Activated CD8-positive, alpha-beta T cell treated with anti-CD3 and anti-CD28 coated beads for 36 hours (primary cell): Measurements from ENCODE around the gene CCL2. TPM values are rescaled to one million over a fixed set of nuclear protein-coding genes. Genes with fewer than 3 reads are reported as not detected.

ENCODE experiments used
- ATAC-seq: fragments of 200-7000 bp; cut with Tn5 transposase; one replicate; pipeline ENCODE4 v1.10.0; 2021; ENCODE audit warnings: mild to moderate bottlenecking, moderate library complexity
- CTCF ChIA-PET: fragments of 350-600 bp; sonication (Branson Sonifier 250); formaldehyde crosslinking; loops from one replicate; lab custom pipeline; 2021; ENCODE audit warnings: antibody characterized with exemption; lab: Charles Lee
- POLR2A ChIA-PET: fragments of 350-600 bp; sonication (Branson Sonifier 250); formaldehyde crosslinking; loops from one replicate; lab custom pipeline; 2021; ENCODE audit warnings: antibody characterized with exemption; lab: Charles Lee
- DNase-seq: peaks from one replicate; pipeline ENCODE4 v3.0.0-alpha.2; 2020
- H3K27ac Mint-ChIP-seq: one replicate; pipeline ENCODE4 v1.8.0; 2021; ENCODE audit warnings: mild to moderate bottlenecking, mixed read lengths
- H3K27me3 Mint-ChIP-seq: one replicate; pipeline ENCODE4 v1.8.0; 2021; ENCODE audit warnings: mixed read lengths
- H3K36me3 Mint-ChIP-seq: one replicate; pipeline ENCODE4 v1.8.0; 2021; ENCODE audit warnings: low read depth, mixed read lengths
- H3K4me1 Mint-ChIP-seq: one replicate; pipeline ENCODE4 v1.8.0; 2021; ENCODE audit warnings: low read depth, mixed read lengths
- H3K4me3 Mint-ChIP-seq: one replicate; pipeline ENCODE4 v1.8.0; 2021; ENCODE audit warnings: mild to moderate bottlenecking, moderate library complexity, mixed read lengths
- H3K9me3 Mint-ChIP-seq: one replicate; pipeline ENCODE4 v1.8.0; 2021; ENCODE audit warnings: mixed read lengths
- CTCF ChIP-seq: fragments of 200-600 bp; IDR thresholded peaks from one replicate; pipeline ENCODE4 v1.8.0; 2022; ENCODE audit warnings: antibody characterized with exemption, mild to moderate bottlenecking
- intact Hi-C: fragments of 100-400 bp; cut with micrococcal nuclease; formaldehyde crosslinking; loops from one replicate; pipeline ENCODE4 v1.10.0; 2022
- total RNA-seq, 2 experiments: library from RNA; stranded (reverse); gene quantifications; one replicate each; pipeline ENCODE4 v1.2.3, GENCODE V29; 2021

The CCL2 gene
- total RNA-seq, 2 experiments from 2014 or later, result not detected

DNA sequence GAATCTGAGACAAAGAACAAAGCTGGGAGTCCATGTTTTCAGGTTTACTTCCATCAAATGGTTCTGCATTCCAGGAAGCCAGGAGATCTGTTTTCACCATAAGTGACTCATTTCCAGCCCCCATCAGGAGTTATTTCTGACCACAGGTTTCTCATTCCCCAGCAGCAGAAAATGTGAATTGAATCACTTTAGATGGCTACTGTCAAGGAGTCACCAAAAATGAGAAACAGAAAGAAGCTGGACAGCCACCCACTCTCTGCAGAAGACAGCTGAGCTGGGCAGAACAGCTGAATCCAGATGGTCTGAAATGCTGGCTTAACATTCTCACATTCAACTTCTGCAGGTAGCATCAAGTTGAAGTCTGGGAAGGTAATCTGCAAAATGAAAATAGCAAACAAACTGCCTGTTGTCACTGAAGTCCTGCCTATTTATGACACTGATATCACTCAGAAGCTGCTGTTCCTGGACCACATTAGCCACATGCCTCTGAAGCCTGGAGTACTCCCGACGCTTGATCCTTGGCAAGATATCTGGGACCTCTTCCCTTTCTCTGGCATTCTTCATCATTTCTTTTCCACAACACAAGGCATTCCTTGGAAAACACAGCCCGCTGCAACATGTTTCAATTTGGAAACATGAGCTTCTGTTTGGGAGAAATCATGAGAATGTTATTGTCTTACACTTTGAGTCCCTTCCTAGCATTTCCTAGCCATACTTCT lies 45.7 kb downstream of the CCL2 start:
- Mint-ChIP-seq H3K27me3 (peaks cover 20% of the 10 kb centered on the region), H3K4me1 (no peaks in the 10 kb centered on the region), H3K4me3 (no peak overlapping the region), H3K9me3 (no peaks in the 10 kb centered on the region), H3K36me3 (no peaks in the 10 kb centered on the region), H3K27ac (no peak overlapping the region)
- intact Hi-C loops, result no loop called here
- DNase-seq (no peak), ATAC-seq (no peak)
- no peak for TF ChIP-seq CTCF
- ChIA-PET POLR2A (no interaction called here), CTCF (interaction anchor here (1.3 to 1.9 kb wide), 3 partner anchors 21 to 100 kb away, joined by 3 to 6 read pairs (median 5); no protein-coding TSS in a partner anchor)

GRCh38 chr17:34301986-34302385 lies 46.9 kb downstream of the CCL2 start:
- ChIA-PET CTCF (interaction anchor here (1.3 to 1.9 kb wide), 2 partner anchors 20 to 60 kb away, joined by 3 to 5 read pairs; no protein-coding TSS in a partner anchor), POLR2A (no interaction called here)
- no peaks in the 10 kb centered on the region for H3K36me3 Mint-ChIP-seq
- no peaks in the 10 kb centered on the region for H3K9me3 Mint-ChIP-seq
- no peak for ATAC-seq
- no peak for TF ChIP-seq CTCF
- H3K27me3 Mint-ChIP-seq, result peaks cover 20% of the 10 kb centered on the region
- DNase-seq, result no peak
- H3K27ac Mint-ChIP-seq, result no peak overlapping the region
- intact Hi-C loops, result no loop called here
- H3K4me3 Mint-ChIP-seq, result no peak overlapping the region
- no peaks in the 10 kb centered on the region for H3K4me1 Mint-ChIP-seq

DNA sequence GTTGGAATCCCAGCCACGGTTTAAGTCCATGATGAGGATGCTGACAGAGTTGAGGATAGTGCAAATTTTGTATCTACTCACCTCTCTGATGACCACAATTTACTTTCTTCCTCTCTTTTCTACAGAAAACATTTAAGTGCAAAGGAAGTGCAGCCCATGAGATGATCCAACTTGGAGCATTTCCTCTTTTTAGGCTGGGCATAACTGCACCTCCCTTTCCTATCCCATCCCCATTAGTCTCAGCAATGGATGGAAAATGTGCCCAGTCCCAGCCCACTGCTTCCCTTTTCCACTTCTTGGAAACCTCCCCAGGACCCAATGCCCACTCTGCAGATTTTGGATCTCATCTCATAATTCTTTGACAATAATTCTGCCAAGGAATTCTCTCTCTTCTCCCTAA lies 47.6 kb downstream of the CCL2 start:
- intact Hi-C loops, result no loop called here
- Mint-ChIP-seq H3K9me3 (no peaks in the 10 kb centered on the region), H3K27ac (no peak overlapping the region), H3K27me3 (peaks cover 20% of the 10 kb centered on the region), H3K4me1 (no peaks in the 10 kb centered on the region), H3K36me3 (no peaks in the 10 kb centered on the region), H3K4me3 (no peak overlapping the region)
- no peak for DNase-seq
- CTCF ChIA-PET, result interaction anchor here (1.9 kb wide), 1 partner anchor 59 kb away, joined by 5 read pairs; no protein-coding TSS in a partner anchor
- ATAC-seq, result no peak
- POLR2A ChIA-PET, result interaction anchor here (0.7 kb wide), 1 partner anchor 9 kb away, joined by 3 read pairs; no protein-coding TSS in a partner anchor
- TF ChIP-seq CTCF, result no peak

GRCh38 chr17:34303606-34304005 lies 48.5 kb downstream of the CCL2 start:
- POLR2A ChIA-PET, result no interaction called here
- H3K4me3 Mint-ChIP-seq, result no peak overlapping the region
- peaks cover 15% of the 10 kb centered on the region for H3K27me3 Mint-ChIP-seq
- no peak for TF ChIP-seq CTCF
- H3K4me1 Mint-ChIP-seq, result no peaks in the 10 kb centered on the region
- intact Hi-C loops, result no loop called here
- H3K27ac Mint-ChIP-seq, result no peak overlapping the region
- ATAC-seq (no peak), DNase-seq (no peak)
- CTCF ChIA-PET, result interaction anchor here (1.3 kb wide), 1 partner anchor 58 kb away, joined by 3 read pairs; no protein-coding TSS in a partner anchor
- H3K36me3 Mint-ChIP-seq, result no peaks in the 10 kb centered on the region
- no peaks in the 10 kb centered on the region for H3K9me3 Mint-ChIP-seq

DNA sequence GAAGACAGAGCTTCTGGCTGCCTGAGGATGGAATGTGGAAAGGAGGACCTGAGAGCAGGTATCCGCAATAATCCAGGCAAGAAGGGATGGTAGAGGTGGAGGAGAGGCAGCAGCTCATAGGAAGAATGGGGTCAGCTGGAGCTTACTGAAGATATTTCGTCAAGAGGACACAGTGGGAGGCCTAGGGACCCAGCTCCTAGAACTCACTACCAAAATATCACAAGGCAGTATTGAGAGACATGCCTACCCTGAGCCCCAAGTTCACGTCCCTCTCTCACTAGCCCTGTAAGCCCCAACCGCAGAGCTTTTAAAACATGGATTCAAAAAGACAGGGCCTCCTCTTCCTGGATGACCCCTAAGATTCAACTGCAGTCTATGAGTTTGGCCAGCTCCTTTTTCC lies 50.0 kb downstream of the CCL2 start:
- Mint-ChIP-seq H3K27ac (no peak overlapping the region), H3K9me3 (no peaks in the 10 kb centered on the region), H3K4me1 (no peaks in the 10 kb centered on the region), H3K27me3 (peaks cover 6% of the 10 kb centered on the region), H3K4me3 (no peak overlapping the region), H3K36me3 (no peaks in the 10 kb centered on the region)
- ATAC-seq (no peak), DNase-seq (no peak)
- intact Hi-C loops, result no loop called here
- no peak for TF ChIP-seq CTCF
- ChIA-PET CTCF (interaction anchor here (1.3 kb wide), 1 partner anchor 56 kb away, joined by 3 read pairs; no protein-coding TSS in a partner anchor), POLR2A (no interaction called here)
